Psoas muscle (tissue), 8 donors: ENCODE data around the gene NXPE4. TPM values are rescaled to one million over a fixed set of nuclear protein-coding genes. Genes with fewer than 3 reads are reported as not detected.

ENCODE experiments used
- ATAC-seq, 4 donors: fragments of 200-7000 bp; cut with Tn5 transposase; one replicate each; pipeline ENCODE4 v1.9.1; 2020; ENCODE audit warnings: moderate library complexity in 3 of 4, mild to moderate bottlenecking in 2 of 4
- DNase-seq, 2 donors: peaks; one replicate each; pipeline ENCODE4 v3.0.0-alpha.2; 2020
- H3K27ac ChIP-seq: fragments of 200-600 bp; one replicate; pipeline ENCODE4 v1.8.0; 2022
- H3K27me3 ChIP-seq, 3 donors: fragments of 200-600 bp in 1 of 3; one replicate each; pipeline versions ENCODE4 v1.6.1 to v1.8.0; 2013 to 2022; ENCODE audit warnings: low read length in 2 of 3, mild to moderate bottlenecking in 2 of 3, moderate library complexity in 1 of 3; ENCODE audit not compliant: insufficient read depth in 3 of 3
- H3K36me3 ChIP-seq, 2 donors: fragments of 200-600 bp in 1 of 2; one replicate each; pipeline versions ENCODE4 v1.6.1 to v1.8.0; 2013 to 2022; ENCODE audit warnings: low read depth in 1 of 2, mild to moderate bottlenecking in 1 of 2, moderate library complexity in 1 of 2; ENCODE audit not compliant: insufficient read depth in 1 of 2
- H3K4me1 ChIP-seq: fragments of 200-600 bp; one replicate; pipeline ENCODE4 v1.8.0; 2022
- H3K4me3 ChIP-seq: fragments of 200-600 bp; one replicate; pipeline ENCODE4 v1.8.0; 2022; ENCODE audit warnings: mild to moderate bottlenecking
- H3K9me3 ChIP-seq: fragments of 200-600 bp; one replicate; pipeline ENCODE4 v1.8.0; 2022
- WGBS, 3 donors: extraction: QIAGEN DNeasy Blood & Tissue Kit; methylation state at CpG; one replicate each; pipeline versions ENCODE4 v1.1.6 to v1.1.7; 2013; 5-methylcytosine and 5-hydroxymethylcytosine counted together
- intact Hi-C, 2 donors: fragments of 100-400 bp; cut with DNase I; formaldehyde crosslinking; loops; one replicate each; pipeline versions ENCODE4 v1.11.0 to v1.14.2; 2022
- polyA plus RNA-seq, 3 donors: library from polyadenylated mRNA; stranded (reverse); fragments of 200-250 nt; gene quantifications; one replicate each; pipeline ENCODE4 v1.2.3, GENCODE V29; 2013
- total RNA-seq, 4 donors: library from RNA; stranded (reverse); fragmentation: NEBNext Ultra II Directional in 2 of 4; extraction: Animal tissue kit (Norgen Biotek cat#: 25700) in 2 of 4; gene quantifications; one replicate each; pipeline versions ENCODE4 v1.2.1 to v1.2.4, GENCODE V29; 2021 to 2023
- TF ChIP-seq, protein P1 (sequence below): fragments of 200-600 bp; IDR thresholded peaks from one replicate; pipeline ENCODE4 v1.8.0; 2022; ENCODE audit warnings: antibody characterized with exemption
- donor health status: healthy with polysubstance abuse.
- donor health status: DM: no; HTN: no; CAD: no; lungs with moderate emphysema.
- donor health status: Bipolar disorder and iron deficiency.
- donor health status: healthy.
- donor health status: DM: yes; HTN: yes; CAD: no.
- donor health status: DM: no; HTN: no; CAD: no.
- donor health status: DM: no; HTN: no; CAD: no.
- donor health status: DM: yes; HTN: yes; CAD: no.

Gene NXPE4
- total and polyA plus RNA-seq, 7 donors, result not detected

DNA sequence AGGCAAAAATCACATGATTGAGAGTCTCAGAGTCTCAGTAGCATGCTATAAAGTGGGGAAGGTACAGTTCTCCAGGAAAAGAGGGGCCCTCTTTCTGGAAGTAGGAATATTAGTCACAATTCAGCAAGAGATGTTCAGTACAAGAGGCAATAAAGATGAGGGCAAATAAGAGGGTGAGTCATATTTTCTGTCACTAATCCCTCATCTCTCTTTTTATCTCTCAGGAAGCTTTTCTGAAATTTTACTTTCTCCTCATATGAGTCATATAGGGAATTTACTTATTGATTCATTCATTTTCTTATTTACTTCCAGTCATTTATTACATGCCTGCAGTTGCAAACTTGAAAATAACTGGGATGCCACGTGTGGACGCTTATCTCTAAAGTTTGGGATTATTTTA lies 32.5 kb downstream of the NXPE4 start:
- H3K4me3 ChIP-seq, result no peak overlapping the region
- no peaks in the 10 kb centered on the region for H3K4me1 ChIP-seq
- DNase-seq (no peak), ATAC-seq (no peak)
- H3K27me3 ChIP-seq, result no peaks in the 10 kb centered on the region
- intact Hi-C loops, result no loop called here
- H3K36me3 ChIP-seq, result no peaks in the 10 kb centered on the region
- H3K9me3 ChIP-seq, result no peaks in the 10 kb centered on the region
- TF ChIP-seq, protein P1, sequence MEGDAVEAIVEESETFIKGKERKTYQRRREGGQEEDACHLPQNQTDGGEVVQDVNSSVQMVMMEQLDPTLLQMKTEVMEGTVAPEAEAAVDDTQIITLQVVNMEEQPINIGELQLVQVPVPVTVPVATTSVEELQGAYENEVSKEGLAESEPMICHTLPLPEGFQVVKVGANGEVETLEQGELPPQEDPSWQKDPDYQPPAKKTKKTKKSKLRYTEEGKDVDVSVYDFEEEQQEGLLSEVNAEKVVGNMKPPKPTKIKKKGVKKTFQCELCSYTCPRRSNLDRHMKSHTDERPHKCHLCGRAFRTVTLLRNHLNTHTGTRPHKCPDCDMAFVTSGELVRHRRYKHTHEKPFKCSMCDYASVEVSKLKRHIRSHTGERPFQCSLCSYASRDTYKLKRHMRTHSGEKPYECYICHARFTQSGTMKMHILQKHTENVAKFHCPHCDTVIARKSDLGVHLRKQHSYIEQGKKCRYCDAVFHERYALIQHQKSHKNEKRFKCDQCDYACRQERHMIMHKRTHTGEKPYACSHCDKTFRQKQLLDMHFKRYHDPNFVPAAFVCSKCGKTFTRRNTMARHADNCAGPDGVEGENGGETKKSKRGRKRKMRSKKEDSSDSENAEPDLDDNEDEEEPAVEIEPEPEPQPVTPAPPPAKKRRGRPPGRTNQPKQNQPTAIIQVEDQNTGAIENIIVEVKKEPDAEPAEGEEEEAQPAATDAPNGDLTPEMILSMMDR, result no peak
- H3K27ac ChIP-seq, result no peak overlapping the region
- 83 to 87% (median 83%) methylated on average over 2 of the region's 2 CpGs for WGBS, 3 donors

DNA sequence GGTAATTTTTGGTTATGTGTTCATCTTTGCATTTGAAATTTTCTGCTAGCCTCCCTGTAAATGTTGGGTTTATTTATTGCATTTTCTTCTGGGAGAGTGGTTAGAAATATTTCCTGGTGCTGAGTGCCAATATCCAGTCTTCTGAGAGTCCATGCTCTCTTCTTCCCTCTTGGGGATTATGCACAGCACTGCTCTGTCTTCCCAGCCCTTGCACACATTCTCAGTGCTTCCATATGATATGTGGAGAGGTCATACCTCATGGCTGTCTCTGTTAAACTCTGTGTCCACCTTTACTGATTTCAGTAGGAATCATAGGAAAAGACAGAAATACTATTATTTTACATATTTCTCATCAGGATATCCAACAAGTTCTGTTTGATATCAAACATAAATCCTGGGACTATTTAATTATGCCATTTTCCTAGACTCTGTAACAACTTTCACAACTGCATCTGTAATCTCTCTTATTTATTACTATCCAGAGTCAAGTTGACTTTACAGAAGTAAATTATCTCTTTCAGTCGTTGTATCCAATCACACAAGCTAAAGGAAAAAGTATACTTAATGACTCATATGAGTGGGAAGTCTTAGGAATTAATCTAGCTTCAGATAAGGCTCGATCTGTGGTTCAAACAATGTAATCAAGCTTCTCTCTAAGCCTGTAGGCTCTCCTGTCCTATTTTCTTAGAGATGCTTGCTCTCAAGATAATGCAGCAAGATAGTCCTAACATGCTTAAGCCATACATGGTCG lies 33.2 kb downstream of the NXPE4 start:
- WGBS, 3 donors, result 47 to 62% (median 56%) methylated on average over 3 of the region's 3 CpGs
- intact Hi-C loops, result no loop called here

DNA sequence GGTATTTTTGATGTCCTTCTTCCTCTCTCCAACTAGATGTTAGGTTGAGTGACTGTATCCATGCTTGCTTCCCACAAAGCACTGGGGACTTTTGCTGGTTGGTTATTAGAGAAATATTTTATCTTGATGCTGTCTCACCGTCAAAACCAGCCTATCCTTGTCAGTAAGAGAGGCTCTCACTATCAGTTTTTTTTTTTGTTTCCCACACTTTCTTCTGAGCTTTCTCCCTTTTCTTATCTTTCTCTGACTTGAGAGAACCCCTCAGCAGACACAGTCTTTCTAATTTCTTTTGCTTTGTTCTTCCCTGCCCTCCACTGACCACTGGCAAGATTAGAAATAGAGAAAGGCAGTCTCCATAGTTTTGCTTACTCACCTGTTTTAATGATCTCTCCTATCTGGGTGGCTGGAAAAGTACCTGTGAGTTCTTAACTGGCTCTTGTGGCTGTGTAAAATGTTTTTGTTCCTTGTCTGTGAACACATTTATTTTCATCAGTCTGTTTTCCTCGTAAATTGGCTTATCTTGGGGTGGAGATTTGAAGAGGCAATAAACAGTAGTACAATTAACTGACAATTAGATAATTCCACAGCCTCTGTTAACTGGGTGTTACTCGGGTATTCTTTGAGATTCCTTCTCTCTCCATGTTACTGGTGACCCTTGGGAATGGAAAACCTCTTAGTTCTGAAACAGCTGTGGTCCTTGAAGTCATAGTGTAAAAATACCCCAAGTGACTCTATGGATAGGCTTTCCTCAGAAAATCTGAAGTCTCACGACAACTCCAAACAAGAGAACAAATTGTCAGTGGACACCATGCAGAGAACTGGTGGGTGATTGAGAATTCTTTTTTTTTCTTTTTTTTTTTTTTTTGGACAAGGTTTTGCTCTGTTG lies 35.9 kb downstream of the NXPE4 start, which contains the start of gene NXPE1:
Gene NXPE1, minus strand, starts transcription at position 457 of the 886 bp plus-strand sequence. CDS start 8,680 bp downstream, outside the sequence.
- 65 to 67% (median 66%) methylated on average over 4 of the region's 4 CpGs for WGBS, 3 donors
- Histone ChIP-seq H3K4me1 (no peaks in the 10 kb centered on the region), H3K4me3 (no peak within 1 kb of the TSS), H3K27ac (no peak within 1 kb of the TSS), H3K27me3 (no peaks in the 10 kb centered on the region), H3K36me3 (no peaks in the 10 kb centered on the region), H3K9me3 (no peaks in the 10 kb centered on the region)
- TF ChIP-seq, protein P1, result no peak
- peak in 1 of 4 donors; percentile 42 for ATAC-seq
- DNase-seq, result no peak
- intact Hi-C loops, result no loop called here

More for the DNA sequence above, 33.2 kb downstream of the NXPE4 start:
- TF ChIP-seq, protein P1, result no peak
- Histone ChIP-seq H3K27me3 (no peaks in the 10 kb centered on the region), H3K36me3 (no peaks in the 10 kb centered on the region), H3K4me3 (no peak overlapping the region), H3K9me3 (no peaks in the 10 kb centered on the region), H3K4me1 (no peaks in the 10 kb centered on the region), H3K27ac (no peak overlapping the region)
- DNase-seq, result no peak
- ATAC-seq, result no peak

DNA sequence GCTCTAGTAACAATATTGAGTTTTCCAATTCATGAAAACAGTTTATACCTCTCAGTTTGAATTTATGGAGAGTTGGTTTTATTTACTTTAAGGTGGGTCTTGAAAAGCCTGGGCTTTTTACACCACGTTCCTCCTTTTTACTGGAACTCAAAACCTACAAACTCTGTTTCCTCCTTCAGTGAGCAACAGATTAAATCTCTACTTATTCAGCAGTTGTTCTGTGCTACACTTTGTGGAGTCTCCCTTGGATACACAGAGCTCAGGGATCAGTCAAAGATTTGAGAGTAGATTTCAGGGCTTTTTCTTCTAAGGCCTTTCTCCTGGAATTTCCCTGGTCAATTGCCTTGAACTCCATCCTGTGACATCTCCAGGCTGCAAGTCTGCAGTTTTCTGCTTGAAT lies 39.5 kb downstream of the NXPE4 start:
- Histone ChIP-seq H3K4me1 (no peaks in the 10 kb centered on the region), H3K27ac (no peak overlapping the region), H3K36me3 (no peaks in the 10 kb centered on the region), H3K27me3 (no peaks in the 10 kb centered on the region), H3K4me3 (no peak overlapping the region), H3K9me3 (no peaks in the 10 kb centered on the region)
- ATAC-seq (no peak), DNase-seq (no peak)
- 48 to 61% (median 51%) methylated on average over 1 of the region's 1 CpG for WGBS, 3 donors
- intact Hi-C loops, result no loop called here
- TF ChIP-seq, protein P1, result no peak
